ENCODE measurements around the gene STKLD1.
"Not testable (repeated sequence)": the region's sequence is repeated elsewhere in the genome, so short reads cannot be mapped to it uniquely, and the experiment has no call there.

The STKLD1 gene

DNA sequence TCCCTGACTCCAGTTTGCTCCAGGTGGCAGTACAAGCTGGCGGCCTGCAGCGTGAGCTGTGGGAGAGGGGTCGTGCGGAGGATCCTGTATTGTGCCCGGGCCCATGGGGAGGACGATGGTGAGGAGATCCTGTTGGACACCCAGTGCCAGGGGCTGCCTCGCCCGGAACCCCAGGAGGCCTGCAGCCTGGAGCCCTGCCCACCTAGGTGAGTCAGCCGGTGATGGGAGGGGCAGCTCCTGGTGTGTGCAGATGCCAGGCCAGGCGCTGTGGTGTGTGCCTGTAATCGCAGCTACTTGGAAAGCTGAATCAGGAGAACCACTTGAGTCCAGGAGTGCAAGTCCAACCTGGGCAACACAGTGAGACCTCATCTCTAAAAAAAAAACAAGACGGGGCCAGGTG, 73.6 kb downstream of the STKLD1 start:
- peak; percentile 35 for DNase-seq

DNA sequence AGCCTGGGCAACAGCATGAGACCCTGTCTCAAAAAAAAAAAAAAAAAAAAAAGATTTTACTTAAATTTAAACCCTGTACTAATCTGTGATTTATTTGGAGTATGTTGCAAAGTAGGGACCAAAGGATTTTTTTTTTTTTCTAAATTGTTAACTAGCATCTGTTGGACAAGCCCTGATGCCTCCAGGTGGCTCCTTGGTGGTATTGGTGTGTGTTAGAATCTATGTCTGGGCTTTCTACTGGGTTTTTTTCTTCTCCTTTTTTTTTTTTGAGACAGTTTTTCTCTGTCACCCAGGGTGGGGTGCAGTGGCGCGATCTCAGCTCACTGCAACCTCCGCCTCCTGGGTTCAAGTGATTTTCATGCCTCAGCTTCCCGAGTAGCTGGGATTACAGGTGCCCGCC, 75.7 kb downstream of the STKLD1 start:
- not testable (repeated sequence) for DNase-seq

DNA sequence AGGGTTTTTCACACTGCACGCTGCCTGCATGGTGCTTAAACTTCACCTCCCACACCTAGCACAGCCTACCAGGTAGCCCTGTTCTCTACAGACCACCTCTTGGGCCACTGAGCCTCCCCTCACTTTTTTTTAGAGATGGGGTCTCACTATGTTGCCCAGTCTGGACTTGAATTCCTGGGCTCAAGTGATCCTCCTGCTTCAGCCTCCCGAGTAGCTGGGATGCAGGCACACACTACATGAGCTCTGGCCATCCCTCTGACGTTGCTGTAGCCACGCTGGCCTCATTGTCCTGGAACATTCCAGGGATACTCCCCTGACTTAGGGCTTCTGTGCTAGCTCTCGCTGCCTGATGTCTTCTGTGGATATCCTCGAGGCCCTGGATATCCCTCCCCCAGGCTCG, 76.4 kb downstream of the STKLD1 start:
- no peak for DNase-seq

DNA sequence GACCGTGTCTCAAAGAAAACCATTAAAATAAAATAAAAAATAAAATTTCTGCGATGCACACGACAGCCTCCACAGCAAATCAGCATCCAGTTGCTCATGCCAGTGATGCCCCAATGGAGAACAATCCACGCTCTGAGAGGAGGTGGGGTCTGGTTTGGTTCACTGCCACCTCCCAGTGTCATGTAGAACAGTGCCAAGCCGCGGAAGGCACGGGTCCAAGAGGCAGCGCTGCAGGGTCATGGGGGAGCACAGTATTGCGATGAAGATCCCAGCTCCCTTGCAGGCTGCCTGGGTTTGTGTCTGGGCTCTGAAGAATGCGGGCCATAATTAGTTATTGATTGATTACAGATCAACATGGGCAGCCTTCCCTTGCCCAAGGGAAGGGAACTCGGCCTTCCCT, 77.5 kb downstream of the STKLD1 start:
- DNase-seq = no peak

DNA sequence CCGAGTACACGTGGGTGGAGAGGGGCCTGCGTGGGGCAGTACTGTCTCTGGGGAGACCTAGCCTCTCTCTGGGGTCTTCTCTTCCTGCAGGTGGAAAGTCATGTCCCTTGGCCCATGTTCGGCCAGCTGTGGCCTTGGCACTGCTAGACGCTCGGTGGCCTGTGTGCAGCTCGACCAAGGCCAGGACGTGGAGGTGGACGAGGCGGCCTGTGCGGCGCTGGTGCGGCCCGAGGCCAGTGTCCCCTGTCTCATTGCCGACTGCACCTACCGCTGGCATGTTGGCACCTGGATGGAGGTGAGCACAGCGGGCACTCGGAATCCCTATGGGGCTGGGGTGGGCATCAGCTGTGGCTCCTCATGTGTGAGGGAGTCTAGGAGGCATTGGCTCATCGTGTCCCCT, 78.2 kb downstream of the STKLD1 start:
- DNase-seq = no peak

DNA sequence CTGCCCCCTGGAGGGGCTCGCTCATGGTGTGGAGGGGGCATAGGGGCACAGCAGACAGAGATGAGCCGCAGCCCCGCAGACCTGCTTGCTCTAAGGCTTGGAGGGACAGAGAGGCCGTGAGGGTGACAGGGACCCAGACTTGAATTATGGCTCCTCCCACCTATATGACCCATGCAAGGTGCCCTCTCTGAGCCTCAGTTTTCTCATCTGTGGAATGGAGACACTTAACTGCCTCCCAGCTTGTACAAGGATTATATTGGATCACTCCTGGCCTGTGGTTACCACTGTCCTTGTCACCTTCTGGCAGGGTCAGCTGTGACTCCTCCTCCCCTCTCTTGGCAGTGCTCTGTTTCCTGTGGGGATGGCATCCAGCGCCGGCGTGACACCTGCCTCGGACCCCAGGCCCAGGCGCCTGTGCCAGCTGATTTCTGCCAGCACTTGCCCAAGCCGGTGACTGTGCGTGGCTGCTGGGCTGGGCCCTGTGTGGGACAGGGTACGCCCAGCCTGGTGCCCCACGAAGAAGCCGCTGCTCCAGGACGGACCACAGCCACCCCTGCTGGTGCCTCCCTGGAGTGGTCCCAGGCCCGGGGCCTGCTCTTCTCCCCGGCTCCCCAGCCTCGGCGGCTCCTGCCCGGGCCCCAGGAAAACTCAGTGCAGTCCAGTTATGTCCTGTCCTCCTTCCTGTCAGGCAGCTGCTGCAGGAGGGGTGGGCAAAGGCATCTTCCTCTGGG, 78.9 kb downstream of the STKLD1 start:
- DNase-seq = no peak
